Trophoblast cell (in vitro differentiated cells and primary cell): Measurements from ENCODE around the gene PIWIL1.

ENCODE experiments used
- DNase-seq, 2 donors: peaks; one replicate each; pipeline ENCODE4 v3.0.0-alpha.2; 2016
- H2AFZ ChIP-seq: 2 replicates; pipeline ENCODE4 v1.6.1; 2013; ENCODE audit warnings: low read length, moderate library complexity, mild to moderate bottlenecking; ENCODE audit not compliant: insufficient read depth, poor library complexity
- H2AK5ac ChIP-seq: 2 replicates; pipeline ENCODE4 v1.6.1; 2013; ENCODE audit warnings: mild to moderate bottlenecking, low read length
- H2BK120ac ChIP-seq: 2 replicates; pipeline ENCODE4 v1.6.1; 2013; ENCODE audit warnings: low read length, mild to moderate bottlenecking, moderate library complexity; ENCODE audit not compliant: insufficient read depth, poor library complexity
- H2BK12ac ChIP-seq: 2 replicates; pipeline ENCODE4 v1.6.1; 2013; ENCODE audit warnings: mild to moderate bottlenecking, low read length, moderate library complexity
- H2BK5ac ChIP-seq: 2 replicates; pipeline ENCODE4 v1.6.1; 2013; ENCODE audit warnings: low read length, low read depth, moderate library complexity, mild to moderate bottlenecking; ENCODE audit not compliant: poor library complexity
- H3K14ac ChIP-seq: 2 replicates; pipeline ENCODE4 v1.6.1; 2013; ENCODE audit warnings: mild to moderate bottlenecking, low read length
- H3K18ac ChIP-seq: 2 replicates; pipeline ENCODE4 v1.6.1; 2013; ENCODE audit warnings: mild to moderate bottlenecking, low read length
- H3K23ac ChIP-seq: 2 replicates; pipeline ENCODE4 v1.6.1; 2013; ENCODE audit warnings: low read length
- H3K27ac ChIP-seq: 2 replicates; pipeline ENCODE4 v1.5.1; 2013; ENCODE audit warnings: low read depth, mild to moderate bottlenecking, inconsistent platforms, low read length, moderate library complexity
- H3K27me3 ChIP-seq: 2 replicates; pipeline ENCODE4 v1.6.1; 2013; ENCODE audit warnings: inconsistent platforms, mild to moderate bottlenecking, low read length, moderate library complexity; ENCODE audit not compliant: insufficient read depth
- H3K36me3 ChIP-seq, 2 experiments: 1 replicate in 1 of 2; 2 replicates in 1 of 2; pipeline ENCODE4 v1.6.1; 2013; ENCODE audit warnings: low read length in 2 of 2, mild to moderate bottlenecking in 2 of 2, moderate library complexity in 1 of 2; ENCODE audit not compliant: insufficient read depth in 2 of 2, control insufficient read depth in 1 of 2
- H3K4ac ChIP-seq: 2 replicates; pipeline ENCODE4 v1.6.1; 2013; ENCODE audit warnings: low read depth, mild to moderate bottlenecking, low read length, moderate library complexity
- H3K4me1 ChIP-seq, 2 experiments: 1 replicate in 1 of 2; 2 replicates in 1 of 2; pipeline ENCODE4 v1.6.1; 2013; ENCODE audit warnings: low read length in 2 of 2, mild to moderate bottlenecking in 2 of 2, moderate library complexity in 1 of 2; ENCODE audit not compliant: insufficient read depth in 2 of 2, control insufficient read depth in 1 of 2
- H3K4me2 ChIP-seq: 2 replicates; pipeline ENCODE4 v1.6.1; 2013; ENCODE audit warnings: inconsistent platforms, mild to moderate bottlenecking, low read length, moderate library complexity
- H3K4me3 ChIP-seq: 2 replicates; pipeline ENCODE4 v1.5.1; 2013; ENCODE audit warnings: mild to moderate bottlenecking, low read depth, low read length, inconsistent platforms
- H3K79me1 ChIP-seq: one replicate; pipeline ENCODE4 v1.6.1; 2013; ENCODE audit warnings: low read length
- H3K79me2 ChIP-seq: 2 replicates; pipeline ENCODE4 v1.6.1; 2013; ENCODE audit warnings: low read length, mild to moderate bottlenecking; ENCODE audit not compliant: control insufficient read depth, insufficient read depth, poor library complexity
- H3K9ac ChIP-seq: 2 replicates; pipeline ENCODE4 v1.6.1; 2013; ENCODE audit warnings: mild to moderate bottlenecking, low read length
- H3K9me3 ChIP-seq: 2 replicates; pipeline ENCODE4 v1.6.1; 2013; ENCODE audit warnings: low read depth, mild to moderate bottlenecking, control low read depth, inconsistent platforms, low read length; ENCODE audit not compliant: insufficient read depth
- H4K12ac ChIP-seq: 2 replicates; pipeline ENCODE4 v1.6.1; 2013; ENCODE audit warnings: low read depth, mild to moderate bottlenecking, low read length, moderate library complexity
- H4K8ac ChIP-seq: 2 replicates; pipeline ENCODE4 v1.6.1; 2013; ENCODE audit warnings: low read depth, mild to moderate bottlenecking, low read length, moderate library complexity
- H4K91ac ChIP-seq: one replicate; pipeline ENCODE4 v1.6.1; 2013; ENCODE audit warnings: low read depth, mild to moderate bottlenecking, low read length, moderate library complexity
- WGBS: extraction: QIAGEN DNeasy Blood & Tissue Kit; methylation state at CpG from one replicate; pipeline ENCODE4 v1.1.7; 2013; ENCODE audit warnings: missing lambda C conversion rate; ENCODE audit not compliant: insufficient read length, insufficient coverage; ENCODE audit errors: extremely low coverage; 5-methylcytosine and 5-hydroxymethylcytosine counted together

Gene PIWIL1

DNA sequence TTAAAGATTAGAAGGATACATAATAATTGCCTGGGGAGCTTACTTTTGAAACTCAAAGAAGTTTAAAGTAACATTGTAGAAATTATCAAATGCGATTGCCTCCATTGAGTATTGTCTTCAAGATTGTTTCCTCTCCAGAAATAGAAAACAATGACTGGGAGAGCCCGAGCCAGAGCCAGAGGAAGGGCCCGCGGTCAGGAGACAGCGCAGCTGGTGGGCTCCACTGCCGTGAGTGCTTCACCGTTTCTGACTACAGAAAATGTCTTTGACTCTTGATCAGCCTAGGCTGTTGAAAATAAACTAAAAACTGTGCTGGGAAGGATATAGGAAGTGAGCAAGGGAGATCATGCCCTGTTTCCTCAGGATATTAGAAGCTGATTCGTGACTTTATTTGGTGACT is 4.8 kb downstream of the PIWIL1 start:
- H3K14ac ChIP-seq, result no peak overlapping the region
- no peak overlapping the region for H4K91ac ChIP-seq
- no peak overlapping the region for H4K12ac ChIP-seq
- H2AK5ac ChIP-seq, result no peak overlapping the region
- no peak overlapping the region for H3K23ac ChIP-seq
- H2AFZ ChIP-seq, result no peak overlapping the region
- H3K9ac ChIP-seq, result no peak overlapping the region
- H3K4me1 ChIP-seq, result no peaks in the 10 kb centered on the region
- no peak overlapping the region for H3K27ac ChIP-seq
- H3K79me2 ChIP-seq, result no peaks in the 10 kb centered on the region
- no peak overlapping the region for H3K4ac ChIP-seq
- no peak for DNase-seq
- H2BK120ac ChIP-seq, result no peak overlapping the region
- no peak overlapping the region for H2BK5ac ChIP-seq
- H3K18ac ChIP-seq, result no peak overlapping the region
- no peak overlapping the region for H3K4me3 ChIP-seq
- H3K79me1 ChIP-seq, result no peaks in the 10 kb centered on the region
- WGBS, result no CpG with 5 or more reads among the region's 8 CpGs
- no peaks in the 10 kb centered on the region for H3K9me3 ChIP-seq
- no peaks in the 10 kb centered on the region for H3K27me3 ChIP-seq
- H2BK12ac ChIP-seq, result no peak overlapping the region
- H3K4me2 ChIP-seq, result no peak overlapping the region
- H3K36me3 ChIP-seq, result no peaks in the 10 kb centered on the region
- H4K8ac ChIP-seq, result no peak overlapping the region

DNA sequence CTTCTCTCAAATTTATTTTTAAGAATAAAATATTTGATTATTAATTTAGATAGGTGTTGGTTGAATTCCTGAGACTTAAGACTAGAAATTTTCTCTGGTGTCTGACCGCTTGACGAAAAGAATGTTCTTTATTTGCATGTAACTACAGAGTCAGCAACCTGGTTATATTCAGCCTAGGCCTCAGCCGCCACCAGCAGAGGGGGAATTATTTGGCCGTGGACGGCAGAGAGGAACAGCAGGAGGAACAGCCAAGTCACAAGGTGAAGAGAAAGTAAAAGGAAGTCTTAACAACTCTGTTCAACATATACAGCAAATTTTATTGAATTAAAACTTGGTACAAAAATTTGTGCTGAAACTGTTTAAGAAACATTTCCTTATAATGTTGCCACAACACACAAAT is 5.2 kb downstream of the PIWIL1 start:
- no peak overlapping the region for H4K12ac ChIP-seq
- WGBS, result no CpG with 5 or more reads among the region's 5 CpGs

DNA sequence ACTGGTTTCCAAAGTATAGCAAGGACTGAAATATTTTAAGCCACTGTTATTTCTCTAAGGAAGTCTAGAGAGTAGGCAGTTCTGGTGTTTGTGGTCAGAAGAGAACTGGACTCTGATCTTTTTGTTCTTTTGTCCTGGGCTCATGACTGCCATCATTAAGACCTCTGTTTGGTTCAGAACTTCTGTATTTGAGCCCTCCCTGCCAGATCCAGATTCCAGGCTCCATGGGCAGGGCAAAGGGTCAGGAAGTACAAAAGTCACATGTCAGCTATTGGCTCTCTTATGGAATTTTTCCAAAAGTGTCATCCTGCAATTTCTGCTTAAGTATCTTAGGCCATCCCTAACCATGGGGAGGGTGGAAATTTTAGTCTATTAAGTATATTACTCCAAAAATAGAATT is 6.8 kb downstream of the PIWIL1 start:
- Histone ChIP-seq H3K9me3 (no peaks in the 10 kb centered on the region), H3K4me2 (no peak overlapping the region), H3K36me3 (no peaks in the 10 kb centered on the region), H2AK5ac (no peak overlapping the region), H3K23ac (no peak overlapping the region), H3K79me2 (no peaks in the 10 kb centered on the region), H4K8ac (no peak overlapping the region), H3K27ac (no peak overlapping the region), H4K91ac (no peak overlapping the region), H3K4me3 (no peak overlapping the region), H4K12ac (no peak overlapping the region), H3K14ac (no peak overlapping the region), H3K4me1 (no peaks in the 10 kb centered on the region), H2BK120ac (no peak overlapping the region), H2AFZ (no peak overlapping the region), H3K79me1 (no peaks in the 10 kb centered on the region), H3K18ac (no peak overlapping the region), H2BK5ac (no peak overlapping the region), H3K4ac (no peak overlapping the region), H3K27me3 (no peaks in the 10 kb centered on the region), H2BK12ac (no peak overlapping the region), H3K9ac (no peak overlapping the region)
- no peak for DNase-seq

More for the DNA sequence above, 5.2 kb downstream of the PIWIL1 start:
- H2BK5ac ChIP-seq, result no peak overlapping the region
- no peak overlapping the region for H3K4me2 ChIP-seq
- H3K9me3 ChIP-seq, result no peaks in the 10 kb centered on the region
- no peak overlapping the region for H3K4ac ChIP-seq
- H3K79me2 ChIP-seq, result no peaks in the 10 kb centered on the region
- no peak overlapping the region for H3K9ac ChIP-seq
- no peak overlapping the region for H2BK12ac ChIP-seq
- H3K27ac ChIP-seq, result no peak overlapping the region
- no peak overlapping the region for H2AFZ ChIP-seq
- no peak overlapping the region for H4K8ac ChIP-seq
- H3K4me1 ChIP-seq, result no peaks in the 10 kb centered on the region
- no peak for DNase-seq
- no peaks in the 10 kb centered on the region for H3K36me3 ChIP-seq
- no peak overlapping the region for H3K14ac ChIP-seq
- no peaks in the 10 kb centered on the region for H3K27me3 ChIP-seq
- H3K79me1 ChIP-seq, result no peaks in the 10 kb centered on the region
- no peak overlapping the region for H2BK120ac ChIP-seq
- H3K4me3 ChIP-seq, result no peak overlapping the region
- H3K18ac ChIP-seq, result no peak overlapping the region
- no peak overlapping the region for H4K91ac ChIP-seq
- no peak overlapping the region for H2AK5ac ChIP-seq
- H3K23ac ChIP-seq, result no peak overlapping the region

DNA sequence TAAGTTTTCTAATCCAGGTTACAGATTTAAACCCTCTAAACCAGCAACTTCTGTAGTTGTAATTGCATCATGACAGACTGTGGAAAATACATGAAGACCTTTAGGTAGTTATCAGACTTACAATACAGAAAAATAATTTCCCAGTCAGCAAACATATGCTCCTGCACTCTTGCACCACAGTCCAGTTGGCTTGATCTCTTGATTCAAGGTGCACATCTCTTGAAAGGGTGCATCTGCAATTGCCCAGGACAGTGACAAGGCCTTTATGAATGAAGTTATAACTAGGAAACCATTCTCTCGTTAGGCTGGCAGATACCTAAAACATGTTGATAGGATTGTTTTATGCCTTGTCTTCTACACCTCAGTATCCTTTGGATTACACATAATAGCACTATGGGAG is 7.6 kb downstream of the PIWIL1 start:
- H2BK120ac ChIP-seq, result no peak overlapping the region
- H3K79me2 ChIP-seq, result no peaks in the 10 kb centered on the region
- H3K4ac ChIP-seq, result no peak overlapping the region
- no peaks in the 10 kb centered on the region for H3K36me3 ChIP-seq
- DNase-seq, result no peak
- H3K4me3 ChIP-seq, result no peak overlapping the region
- no peaks in the 10 kb centered on the region for H3K9me3 ChIP-seq
- H3K4me2 ChIP-seq, result no peak overlapping the region
- no CpG with 5 or more reads among the region's 1 CpG for WGBS
- H2AK5ac ChIP-seq, result no peak overlapping the region
- no peak overlapping the region for H3K27ac ChIP-seq
- H3K9ac ChIP-seq, result no peak overlapping the region
- no peak overlapping the region for H4K8ac ChIP-seq
- no peak overlapping the region for H2BK5ac ChIP-seq
- H3K14ac ChIP-seq, result no peak overlapping the region
- no peaks in the 10 kb centered on the region for H3K4me1 ChIP-seq
- no peaks in the 10 kb centered on the region for H3K27me3 ChIP-seq
- no peak overlapping the region for H4K91ac ChIP-seq
- no peak overlapping the region for H3K18ac ChIP-seq
- no peak overlapping the region for H2BK12ac ChIP-seq
- H3K79me1 ChIP-seq, result no peaks in the 10 kb centered on the region
- H2AFZ ChIP-seq, result no peak overlapping the region
- H4K12ac ChIP-seq, result no peak overlapping the region
- no peak overlapping the region for H3K23ac ChIP-seq
